GM23338 (cell line): ENCODE data around the gene OR4F16.
"Not testable (repeated sequence)": the region's sequence is repeated elsewhere in the genome, so short reads cannot be mapped to it uniquely, and the experiment has no call there.

Experiments
- EZH2 ChIP-seq: fragments of 200-600 bp; sonication (generic); IDR thresholded peaks from one replicate; pipeline ENCODE4 v1.8.0; 2017; ENCODE audit warnings: antibody characterized with exemption, mild to moderate bottlenecking, low read depth; ENCODE audit not compliant: unreplicated experiment
- EZH2phosphoT487 ChIP-seq: fragments of 200-600 bp; sonication (generic); IDR thresholded peaks from one replicate; pipeline ENCODE4 v1.8.1; 2018; ENCODE audit warnings: antibody characterized with exemption; ENCODE audit not compliant: unreplicated experiment
- TF ChIP-seq, protein P1 (sequence below), 2 experiments: fragments of 200-600 bp in 1 of 2; sonication (generic) in 1 of 2; conservative IDR thresholded peaks; 2 replicates each; pipeline versions ENCODE4 v1.5.1 to v1.6.1; 2016 to 2017; ENCODE audit warnings: antibody characterized with exemption in 2 of 2, low read depth in 2 of 2, mild to moderate bottlenecking in 2 of 2, moderate library complexity in 1 of 2

DNA sequence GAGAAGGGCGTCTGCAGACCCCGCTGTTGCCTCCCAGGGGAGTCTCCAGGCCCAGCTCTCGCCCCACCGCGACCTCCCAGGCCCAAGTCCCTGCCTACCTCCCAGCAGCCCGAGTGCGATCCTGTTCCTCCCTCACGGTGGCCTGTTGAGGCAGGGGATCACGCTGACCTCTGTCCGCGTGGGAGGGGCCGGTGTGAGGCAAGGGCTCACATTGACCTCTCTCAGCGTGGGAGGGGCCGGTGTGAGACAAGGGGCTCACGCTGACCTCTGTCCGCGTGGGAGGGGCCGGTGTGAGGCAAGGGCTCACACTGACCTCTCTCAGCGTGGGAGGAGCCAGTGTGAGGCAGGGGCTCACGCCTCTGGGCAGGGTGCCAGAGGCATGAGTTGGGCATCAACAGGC, 40.6 kb upstream of the OR4F16 start:
- TF ChIP-seq EZH2, EZH2phosphoT487: not testable (repeated sequence)
- TF ChIP-seq, protein P1, sequence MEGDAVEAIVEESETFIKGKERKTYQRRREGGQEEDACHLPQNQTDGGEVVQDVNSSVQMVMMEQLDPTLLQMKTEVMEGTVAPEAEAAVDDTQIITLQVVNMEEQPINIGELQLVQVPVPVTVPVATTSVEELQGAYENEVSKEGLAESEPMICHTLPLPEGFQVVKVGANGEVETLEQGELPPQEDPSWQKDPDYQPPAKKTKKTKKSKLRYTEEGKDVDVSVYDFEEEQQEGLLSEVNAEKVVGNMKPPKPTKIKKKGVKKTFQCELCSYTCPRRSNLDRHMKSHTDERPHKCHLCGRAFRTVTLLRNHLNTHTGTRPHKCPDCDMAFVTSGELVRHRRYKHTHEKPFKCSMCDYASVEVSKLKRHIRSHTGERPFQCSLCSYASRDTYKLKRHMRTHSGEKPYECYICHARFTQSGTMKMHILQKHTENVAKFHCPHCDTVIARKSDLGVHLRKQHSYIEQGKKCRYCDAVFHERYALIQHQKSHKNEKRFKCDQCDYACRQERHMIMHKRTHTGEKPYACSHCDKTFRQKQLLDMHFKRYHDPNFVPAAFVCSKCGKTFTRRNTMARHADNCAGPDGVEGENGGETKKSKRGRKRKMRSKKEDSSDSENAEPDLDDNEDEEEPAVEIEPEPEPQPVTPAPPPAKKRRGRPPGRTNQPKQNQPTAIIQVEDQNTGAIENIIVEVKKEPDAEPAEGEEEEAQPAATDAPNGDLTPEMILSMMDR (conservative IDR thresholded peaks at IDR 0.05; ENCODE audit: low read depth in 2 of 2) = not testable (repeated sequence)
